ENCODE data around the gene IPO9.

GRCh38 chr1:201845331-201846083, 16.6 kb downstream of the IPO9 start:
- TF ChIP-seq CTCF (IDR thresholded peaks at IDR 0.05) (no peak), POLR2A (IDR thresholded peaks at IDR 0.05) (no peak), POLR2AphosphoS5 (IDR thresholded peaks at IDR 0.05) (no peak)
